GM12878 (cell line): ENCODE measurements around the gene PRKG1. TPM values are rescaled to one million over a fixed set of nuclear protein-coding genes. Genes with fewer than 3 reads are reported as not detected.

Source experiments
- ATAC-seq: fragments of 200-7000 bp; cut with Tn5 transposase; 3 replicates; pipeline ENCODE4 v1.9.1; 2020; ENCODE audit warnings: mild to moderate bottlenecking, moderate library complexity
- BruUV-seq: library from RNA; stranded (reverse); fragments of 400-500 nt; replicated peaks from 2 replicates; lab custom pipeline; 2021; lab: Mats Ljungman, UMichigan
- CTCF ChIA-PET: fragments of 300-600 bp; sonication (Branson Sonifier 250); formaldehyde crosslinking; extraction: SDS; loops from one replicate; lab custom pipeline; 2021; ENCODE audit warnings: inconsistent platforms; lab: Yijun Ruan, JAX
- POLR2A ChIA-PET: fragments of 350-600 bp; formaldehyde crosslinking; extraction: SDS; loops from one replicate; lab custom pipeline; 2021; ENCODE audit warnings: inconsistent platforms; lab: Charles Lee
- RAD21 ChIA-PET: fragments of 300-600 bp; sonication (Branson Sonifier 250); formaldehyde crosslinking; loops from one replicate; lab custom pipeline; 2023; ENCODE audit warnings: antibody characterized with exemption; ENCODE audit not compliant: unreplicated experiment; lab: Charles Lee
- SMC1A ChIA-PET: fragments of 300-600 bp; sonication (Branson Sonifier 250); formaldehyde crosslinking; loops from one replicate; lab custom pipeline; 2023; ENCODE audit not compliant: unreplicated experiment, uncharacterized antibody; lab: Charles Lee
- DNase-seq: peaks from one replicate; pipeline ENCODE4 v3.0.0-alpha.2; 2011; ENCODE audit warnings: low read depth, low spot score
- FAIRE-seq: peaks from 3 replicates; lab custom pipeline; 2011; peaks lifted over from hg19 to GRCh38; lab: Jason Lieb, UNC
- H2AFZ ChIP-seq: 2 replicates; pipeline ENCODE4 v1.6.0; 2011; ENCODE audit warnings: low read depth, low read length, control low read depth; ENCODE audit not compliant: control insufficient read depth
- H3K27ac ChIP-seq: 2 replicates; pipeline ENCODE4 v1.5.1; 2011; ENCODE audit warnings: control low read depth; ENCODE audit not compliant: control insufficient read depth, insufficient read depth
- H3K27me3 ChIP-seq, 2 experiments: replicated peaks in 1 of 2; 2 replicates each; pipeline versions ENCODE4 v1.6.0 to v1.6.1; 2011; ENCODE audit warnings: low read length in 1 of 2; ENCODE audit not compliant: control insufficient read depth in 2 of 2, insufficient read depth in 2 of 2
- H3K36me3 ChIP-seq, 2 experiments: 2 replicates each; pipeline ENCODE4 v1.5.1; 2011; ENCODE audit warnings: low read length in 1 of 2; ENCODE audit not compliant: control insufficient read depth in 2 of 2, insufficient read depth in 2 of 2
- H3K4me1 ChIP-seq: 2 replicates; pipeline ENCODE4 v1.6.1; 2011; ENCODE audit warnings: mild to moderate bottlenecking, low read length, moderate library complexity, mixed read lengths; ENCODE audit not compliant: control insufficient read depth, insufficient read depth
- H3K4me2 ChIP-seq: 2 replicates; pipeline ENCODE4 v1.6.0; 2011; ENCODE audit warnings: control low read depth; ENCODE audit not compliant: control insufficient read depth, insufficient read depth
- H3K4me3 ChIP-seq: fragments of 200-600 bp; sonication (generic); 2 replicates; pipeline ENCODE4 v1.5.1; 2016
- H3K79me2 ChIP-seq: 2 replicates; pipeline ENCODE4 v1.6.0; 2011; ENCODE audit warnings: low read length; ENCODE audit not compliant: control insufficient read depth, insufficient read depth
- H3K9ac ChIP-seq: 2 replicates; pipeline ENCODE4 v1.8.0; 2011; ENCODE audit warnings: low read length, control low read depth, mixed read lengths; ENCODE audit not compliant: control insufficient read depth, insufficient read depth
- H3K9me3 ChIP-seq: replicated peaks from 3 replicates; pipeline ENCODE4 v1.5.1; 2011; ENCODE audit warnings: mild to moderate bottlenecking, low read length; ENCODE audit not compliant: control insufficient read depth, insufficient read depth
- H4K20me1 ChIP-seq: 2 replicates; pipeline ENCODE4 v1.6.0; 2011; ENCODE audit not compliant: control insufficient read depth, insufficient read depth
- CTCF ChIP-seq, 3 experiments: IDR thresholded peaks in 2 of 3; conservative IDR thresholded peaks in 1 of 3; 2 replicates each; pipeline ENCODE4 v1.5.1; 2011; ENCODE audit warnings: low read depth in 3 of 3, low read length in 3 of 3, mild to moderate bottlenecking in 3 of 3, control low read depth in 2 of 3, moderate library complexity in 2 of 3, inconsistent platforms in 1 of 3, mixed read lengths in 1 of 3; ENCODE audit not compliant: control insufficient read depth in 2 of 3, insufficient read depth in 1 of 3; ENCODE audit errors: extremely low read depth in 1 of 3
- RAD21 ChIP-seq: IDR thresholded peaks from 2 replicates; pipeline ENCODE4 v1.6.1; 2011; ENCODE audit warnings: mild to moderate bottlenecking, low read depth, low read length, moderate library complexity; ENCODE audit not compliant: insufficient read depth
- WGBS: methylation state at CpG from one replicate; pipeline ENCODE4 v1.1.6; 2016; ENCODE audit warnings: low lambda C conversion rate; ENCODE audit not compliant: insufficient replicate concordance, insufficient coverage; ENCODE audit errors: missing lambda C conversion rate; 5-methylcytosine and 5-hydroxymethylcytosine counted together
- in situ Hi-C: fragments of 300-500 bp; cut with MboI; formaldehyde crosslinking; loops from 9 replicates; pipeline ENCODE4 v1.14.3; 2018; ENCODE audit warnings: mixed read lengths
- intact Hi-C: fragments of 100-400 bp; cut with micrococcal nuclease; formaldehyde crosslinking; loops from one replicate; pipeline ENCODE4 v1.14.2; 2022; ENCODE audit not compliant: unreplicated experiment
- polyA plus RNA-seq, 11 experiments: library from polyadenylated mRNA; depleted of rRNA in 4 of 11; unstranded in 6 of 11; stranded (reverse) in 5 of 11; fragments of >200 nt; fragmentation: Nextera tagmentation in 4 of 11; fragmentation: Illumina TruSeq in 1 of 11; extraction: Ambion mirVana in 4 of 11; extraction: Trizol in 1 of 11; gene quantifications; 1 replicate in 1 of 11; 2 replicates in 10 of 11; pipeline versions ENCODE4 v1.2.1 to v1.2.3, GENCODE V29; 2011 to 2016; ENCODE audit warnings: inconsistent platforms in 2 of 11, missing spikeins in 2 of 11, low read depth in 1 of 11
- total RNA-seq, 4 experiments: library from RNA; depleted of rRNA in 3 of 4; stranded (reverse); fragments of >200 nt in 3 of 4; fragmentation: Illumina TruSeq in 1 of 4; extraction: Trizol in 1 of 4; gene quantifications; 2 replicates each; pipeline versions ENCODE4 v1.2.1 to v1.2.3, GENCODE V29; 2013 to 2021
- TF ChIP-seq, protein P1 (sequence below): fragments of 450-650 bp; IDR thresholded peaks from 2 replicates; pipeline ENCODE4 v1.6.1; 2017; ENCODE audit warnings: mild to moderate bottlenecking, moderate library complexity

Gene PRKG1
- total and polyA plus RNA-seq, 10 of the 15 experiments (the other 5 are each of a cell fraction or from before 2014, with no cell fraction given), result 0.04 to 0.05 TPM; not detected in 8

- WGBS, result 0% methylated on average over 2 of the region's 2 CpGs
- ChIA-PET RAD21 (interaction anchor here (0.6 to 0.9 kb wide), 3 partner anchors 358 to 1663 kb away, joined by 3 to 4 read pairs (median 3); no protein-coding TSS in a partner anchor), CTCF (interaction anchor here (0.5 to 2.3 kb wide), 12 partner anchors 8 to 1152 kb away, joined by 3 to 8 read pairs (median 4); no protein-coding TSS in a partner anchor), POLR2A (no interaction called here), SMC1A (interaction anchor here (0.9 to 2.7 kb wide), 4 partner anchors 16 to 1424 kb away, joined by 3 to 7 read pairs (median 4); no protein-coding TSS in a partner anchor)
- Histone ChIP-seq H3K9me3 (no peaks in the 10 kb centered on the region), H3K79me2 (no peaks in the 10 kb centered on the region), H3K9ac (no peak overlapping the region), H3K4me2 (no peak overlapping the region), H4K20me1 (no peaks in the 10 kb centered on the region), H3K27me3 (no peaks in the 10 kb centered on the region), H3K4me1 (no peaks in the 10 kb centered on the region), H2AFZ (no peak overlapping the region), H3K27ac (no peak overlapping the region), H3K36me3 (no peaks in the 10 kb centered on the region), H3K4me3 (no peak overlapping the region)
- BruUV-seq, result no TSS peak
- in situ Hi-C loops, result loop anchor here (25.0 kb wide), 1 partner anchor 898 kb away; no protein-coding TSS in a partner anchor
- ATAC-seq (peak; percentile 50; the same call in 2 of the 3 replicates), DNase-seq (no peak), FAIRE-seq (peak; percentile 54)
- peak; percentile 40; the same call in 1 of the 2 replicates for TF ChIP-seq RAD21
- TF ChIP-seq, protein P1, sequence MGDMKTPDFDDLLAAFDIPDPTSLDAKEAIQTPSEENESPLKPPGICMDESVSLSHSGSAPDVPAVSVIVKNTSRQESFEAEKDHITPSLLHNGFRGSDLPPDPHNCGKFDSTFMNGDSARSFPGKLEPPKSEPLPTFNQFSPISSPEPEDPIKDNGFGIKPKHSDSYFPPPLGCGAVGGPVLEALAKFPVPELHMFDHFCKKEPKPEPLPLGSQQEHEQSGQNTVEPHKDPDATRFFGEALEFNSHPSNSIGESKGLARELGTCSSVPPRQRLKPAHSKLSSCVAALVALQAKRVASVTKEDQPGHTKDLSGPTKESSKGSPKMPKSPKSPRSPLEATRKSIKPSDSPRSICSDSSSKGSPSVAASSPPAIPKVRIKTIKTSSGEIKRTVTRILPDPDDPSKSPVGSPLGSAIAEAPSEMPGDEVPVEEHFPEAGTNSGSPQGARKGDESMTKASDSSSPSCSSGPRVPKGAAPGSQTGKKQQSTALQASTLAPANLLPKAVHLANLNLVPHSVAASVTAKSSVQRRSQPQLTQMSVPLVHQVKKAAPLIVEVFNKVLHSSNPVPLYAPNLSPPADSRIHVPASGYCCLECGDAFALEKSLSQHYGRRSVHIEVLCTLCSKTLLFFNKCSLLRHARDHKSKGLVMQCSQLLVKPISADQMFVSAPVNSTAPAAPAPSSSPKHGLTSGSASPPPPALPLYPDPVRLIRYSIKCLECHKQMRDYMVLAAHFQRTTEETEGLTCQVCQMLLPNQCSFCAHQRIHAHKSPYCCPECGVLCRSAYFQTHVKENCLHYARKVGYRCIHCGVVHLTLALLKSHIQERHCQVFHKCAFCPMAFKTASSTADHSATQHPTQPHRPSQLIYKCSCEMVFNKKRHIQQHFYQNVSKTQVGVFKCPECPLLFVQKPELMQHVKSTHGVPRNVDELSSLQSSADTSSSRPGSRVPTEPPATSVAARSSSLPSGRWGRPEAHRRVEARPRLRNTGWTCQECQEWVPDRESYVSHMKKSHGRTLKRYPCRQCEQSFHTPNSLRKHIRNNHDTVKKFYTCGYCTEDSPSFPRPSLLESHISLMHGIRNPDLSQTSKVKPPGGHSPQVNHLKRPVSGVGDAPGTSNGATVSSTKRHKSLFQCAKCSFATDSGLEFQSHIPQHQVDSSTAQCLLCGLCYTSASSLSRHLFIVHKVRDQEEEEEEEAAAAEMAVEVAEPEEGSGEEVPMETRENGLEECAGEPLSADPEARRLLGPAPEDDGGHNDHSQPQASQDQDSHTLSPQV, result no peak
- peak; percentile 25 to 56 (median 37); a peak in 3 of 6 replicates for TF ChIP-seq CTCF (IDR thresholded peaks at IDR 0.05 in 2 of 3, conservative IDR thresholded peaks at IDR 0.05 in 1 of 3; ENCODE audit: control insufficient read depth in 2 of 3, extremely low read depth in 1 of 3, insufficient read depth in 1 of 3, low read depth in 3 of 3, low read length in 3 of 3)
- intact Hi-C loops, result loop anchor here (5.0 kb wide), 2 partner anchors 358 to 898 kb away; no protein-coding TSS in a partner anchor
Observed at GRCh38 chr10:51063659-51064535, 10.4 kb upstream of the PRKG1 start.
